ELF-1 (cell line): ENCODE measurements around the gene EBF4.

ENCODE experiments used
- DNase-seq: peaks from one replicate; pipeline ENCODE4 v3.0.0-alpha.2; 2016; ENCODE audit warnings: low read depth, low spot score

EBF4 gene, protein sequence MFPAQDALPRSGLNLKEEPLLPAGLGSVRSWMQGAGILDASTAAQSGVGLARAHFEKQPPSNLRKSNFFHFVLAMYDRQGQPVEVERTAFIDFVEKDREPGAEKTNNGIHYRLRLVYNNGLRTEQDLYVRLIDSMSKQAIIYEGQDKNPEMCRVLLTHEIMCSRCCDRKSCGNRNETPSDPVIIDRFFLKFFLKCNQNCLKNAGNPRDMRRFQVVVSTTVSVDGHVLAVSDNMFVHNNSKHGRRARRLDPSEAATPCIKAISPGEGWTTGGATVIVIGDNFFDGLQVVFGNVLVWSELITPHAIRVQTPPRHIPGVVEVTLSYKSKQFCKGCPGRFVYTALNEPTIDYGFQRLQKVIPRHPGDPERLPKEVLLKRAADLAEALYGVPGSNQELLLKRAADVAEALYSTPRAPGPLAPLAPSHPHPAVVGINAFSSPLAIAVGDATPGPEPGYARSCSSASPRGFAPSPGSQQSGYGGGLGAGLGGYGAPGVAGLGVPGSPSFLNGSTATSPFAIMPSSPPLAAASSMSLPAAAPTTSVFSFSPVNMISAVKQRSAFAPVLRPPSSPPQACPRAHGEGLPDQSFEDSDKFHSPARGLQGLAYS

GRCh38 chr20:2692036-2692885 lies at the start of gene EBF4:
EBF4 (plus strand) TSS chr20:2692780; CDS start chr20:2693646, 866 bp downstream.
- DNase-seq: no peak

- no peak for DNase-seq
Measured at GRCh38 chr20:2643708-2644107, 48.9 kb upstream of the EBF4 start.

DNA sequence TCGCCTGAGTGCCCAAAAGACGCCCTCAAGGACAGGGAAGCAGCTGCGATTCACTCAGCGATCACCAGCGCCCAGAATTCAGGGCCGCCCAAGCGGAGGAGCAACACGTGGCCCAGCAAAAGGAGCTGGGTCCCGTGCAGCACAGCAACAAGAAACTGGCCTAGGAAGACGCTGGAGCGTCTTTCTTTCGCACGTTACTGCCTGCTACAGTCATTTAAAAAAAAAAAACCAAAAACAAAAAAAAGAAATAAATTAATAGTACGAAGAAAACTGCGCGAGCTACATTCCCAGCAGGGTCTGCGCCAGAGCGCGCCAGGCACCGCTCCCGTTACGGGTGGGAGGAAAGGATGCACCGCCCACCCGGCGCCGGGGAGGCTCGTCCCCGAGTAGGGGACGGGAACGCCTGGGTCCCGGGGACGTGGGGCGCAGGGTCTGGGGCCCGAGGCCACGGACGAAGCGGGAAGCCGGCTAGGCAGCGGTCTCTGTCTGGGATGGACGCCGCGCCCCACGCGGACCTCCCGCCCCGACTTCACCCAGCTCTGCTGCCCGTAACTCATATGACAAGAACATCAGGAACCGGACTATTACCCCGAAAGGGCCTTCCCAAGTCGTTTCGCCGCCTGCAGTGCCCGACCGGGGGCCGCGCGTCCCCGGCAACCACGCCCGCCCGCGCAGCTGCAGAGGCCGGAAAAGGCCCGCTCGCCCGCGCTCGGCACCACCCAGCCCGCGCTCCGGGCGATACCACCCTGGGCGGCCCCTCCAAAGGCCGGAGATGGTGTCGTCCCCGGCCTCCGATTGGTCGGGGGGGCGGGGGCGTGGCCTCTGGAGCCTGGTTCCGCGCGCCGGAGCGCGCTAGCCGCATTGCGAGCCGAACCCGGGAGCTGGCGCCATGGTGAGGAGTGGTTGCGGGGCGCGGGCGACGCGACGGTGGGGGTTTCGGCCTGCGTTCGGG lies 40.5 kb upstream of the EBF4 start, which contains the start of gene NOP56:
NOP56 (plus strand) TSS at position 861 of the 952 bp plus-strand sequence; CDS start at position 890, 29 bp downstream.
- peak; percentile 93 for DNase-seq

- no peak for DNase-seq
Measured at GRCh38 chr20:2652724-2653555, 39.6 kb upstream of the EBF4 start.

DNA sequence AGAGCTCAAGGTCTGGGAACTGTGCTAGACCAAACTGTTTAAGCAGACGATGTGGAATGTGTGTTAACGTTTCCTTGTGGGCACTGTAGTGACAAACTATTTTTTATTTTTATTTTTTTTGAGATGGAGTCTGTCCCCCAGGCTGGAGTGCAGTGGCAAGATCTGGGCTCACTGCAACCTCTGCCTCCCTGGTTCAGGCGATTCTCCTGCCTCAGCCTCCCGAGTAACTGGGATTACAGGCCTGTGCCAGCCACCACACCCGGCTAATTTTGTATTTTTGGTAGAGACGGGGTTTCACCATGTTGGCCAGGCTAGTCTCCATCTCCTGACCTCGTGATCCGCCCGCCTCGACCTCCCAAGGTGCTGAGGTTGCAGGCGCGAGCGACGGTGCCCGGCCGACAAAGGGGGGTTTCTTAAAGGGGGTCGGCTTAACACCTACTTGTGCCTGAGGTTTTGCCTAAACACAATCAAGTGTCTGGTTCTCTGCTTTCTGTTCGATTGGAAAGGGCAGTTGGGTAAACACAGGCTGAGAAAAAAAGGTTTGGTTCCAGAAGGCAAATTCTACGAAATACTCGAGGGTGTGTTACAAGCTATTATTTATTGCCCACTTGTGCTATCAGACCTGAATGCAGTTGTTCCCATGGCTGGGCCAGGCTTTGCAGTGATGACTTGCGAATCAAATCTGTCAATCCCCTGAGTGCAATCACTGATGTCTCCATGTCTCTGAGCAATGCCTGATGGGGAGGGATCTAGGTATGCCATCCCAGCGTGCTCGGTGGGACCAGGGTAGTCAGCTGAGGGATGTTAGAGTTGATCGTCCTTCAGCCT lies 38.8 kb upstream of the EBF4 start:
- DNase-seq: no peak

GRCh38 chr20:2654384-2654822 lies 38.2 kb upstream of the EBF4 start:
- DNase-seq: no peak

GRCh38 chr20:2654831-2655230 lies 37.7 kb upstream of the EBF4 start:
- DNase-seq: no peak

DNA sequence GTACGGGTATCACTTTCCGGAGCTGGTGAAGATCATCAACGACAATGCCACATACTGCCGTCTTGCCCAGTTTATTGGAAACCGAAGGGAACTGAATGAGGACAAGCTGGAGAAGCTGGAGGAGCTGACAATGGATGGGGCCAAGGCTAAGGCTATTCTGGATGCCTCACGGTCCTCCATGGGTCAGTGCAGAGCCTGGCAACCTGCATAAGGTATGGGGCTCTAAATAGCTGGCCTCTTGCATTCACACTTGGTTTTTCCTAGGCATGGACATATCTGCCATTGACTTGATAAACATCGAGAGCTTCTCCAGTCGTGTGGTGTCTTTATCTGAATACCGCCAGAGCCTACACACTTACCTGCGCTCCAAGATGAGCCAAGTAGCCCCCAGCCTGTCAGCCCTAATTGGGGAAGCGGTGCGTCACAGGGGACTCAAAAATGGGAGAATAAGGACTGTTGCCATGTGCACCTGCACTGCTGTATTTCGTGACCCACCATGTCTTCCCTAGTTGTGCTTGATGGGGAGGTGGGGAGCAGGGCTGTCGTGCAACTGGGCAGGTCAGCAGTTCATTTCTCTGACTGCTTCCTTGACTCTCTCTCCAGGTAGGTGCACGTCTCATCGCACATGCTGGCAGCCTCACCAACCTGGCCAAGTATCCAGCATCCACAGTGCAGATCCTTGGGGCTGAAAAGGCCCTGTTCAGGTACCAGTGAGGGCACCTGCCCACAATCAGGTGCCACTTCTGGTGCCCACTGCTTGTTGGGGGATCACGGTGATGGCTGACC lies 37.1 kb upstream of the EBF4 start:
- no peak for DNase-seq

GRCh38 chr20:2656471-2657117 lies 36.0 kb upstream of the EBF4 start:
- no peak for DNase-seq

- DNase-seq: no peak
Measured at GRCh38 chr20:2657241-2657640, 35.3 kb upstream of the EBF4 start.

GRCh38 chr20:2657674-2658073 lies 34.9 kb upstream of the EBF4 start:
- no peak for DNase-seq

DNA sequence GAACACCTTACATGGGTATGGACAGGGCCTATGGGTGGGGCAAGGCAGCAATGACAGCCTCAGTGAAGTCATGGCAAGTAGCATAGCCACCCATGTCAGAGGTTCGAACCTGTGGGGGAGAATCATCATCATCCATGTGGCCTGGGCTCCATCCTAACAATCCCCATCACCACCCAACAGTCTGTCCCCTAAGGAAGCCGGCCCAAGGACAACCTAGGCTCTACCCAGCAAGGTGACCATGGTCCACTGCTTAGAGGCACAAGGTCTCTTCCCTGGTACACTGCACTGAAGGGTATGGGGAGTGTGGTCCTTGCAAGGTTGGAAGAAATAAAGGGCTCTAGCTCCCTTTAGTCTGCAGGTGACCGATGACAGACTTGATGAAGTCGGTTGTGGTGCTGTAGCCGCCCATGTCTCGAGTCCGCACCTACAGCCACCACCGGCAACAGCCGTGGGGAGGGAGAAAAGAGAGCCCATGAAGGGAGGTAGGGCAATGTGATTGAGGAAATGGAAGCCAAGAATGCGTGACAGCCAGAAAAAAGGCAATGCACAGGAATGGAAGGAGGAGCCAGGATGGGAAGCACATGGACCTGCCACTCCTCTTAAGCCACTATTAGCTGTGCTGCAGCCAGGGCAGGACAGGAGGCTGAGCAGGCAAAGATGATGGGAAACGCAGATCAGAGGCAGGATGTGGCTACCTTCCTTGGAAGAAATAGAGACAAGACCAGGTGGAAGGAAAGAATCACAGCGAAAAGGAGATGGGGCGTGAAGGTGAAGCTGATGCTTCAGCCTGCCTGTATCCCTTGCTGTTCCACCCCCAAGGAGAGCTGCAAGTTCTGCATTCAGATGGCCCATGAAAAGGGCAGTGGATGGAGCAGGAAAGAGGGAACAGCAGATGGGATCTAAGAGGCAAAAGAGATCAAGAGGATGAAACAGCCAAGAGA lies 33.9 kb upstream of the EBF4 start:
- DNase-seq: peak; percentile 61

GRCh38 chr20:2659547-2659946 lies 33.0 kb upstream of the EBF4 start:
- no peak for DNase-seq

DNA sequence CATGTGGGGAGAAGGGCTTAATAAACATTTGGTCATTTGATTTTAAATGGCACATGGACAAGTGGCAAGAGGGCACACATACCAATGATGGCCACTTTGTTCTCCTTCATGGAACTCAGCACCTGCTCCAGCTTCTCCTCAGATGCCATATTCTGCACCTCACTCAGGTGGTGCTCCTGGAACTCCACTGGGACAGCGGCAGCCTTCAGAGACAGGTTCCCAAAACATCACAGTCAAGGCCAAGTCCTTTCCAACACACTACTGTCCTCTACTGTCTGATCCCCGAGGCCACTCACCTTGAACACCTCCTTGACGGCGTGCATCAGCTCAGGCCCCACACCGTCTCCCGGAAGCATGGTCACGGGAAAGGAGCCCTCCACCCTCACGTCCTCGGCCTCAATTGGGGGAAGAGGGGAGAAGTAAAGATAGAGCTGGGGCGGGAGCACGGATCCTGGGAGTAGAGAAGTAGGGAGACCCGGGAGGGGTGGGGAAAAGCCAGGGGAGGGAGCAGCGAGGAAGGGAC lies 29.2 kb upstream of the EBF4 start:
- no peak for DNase-seq

DNA sequence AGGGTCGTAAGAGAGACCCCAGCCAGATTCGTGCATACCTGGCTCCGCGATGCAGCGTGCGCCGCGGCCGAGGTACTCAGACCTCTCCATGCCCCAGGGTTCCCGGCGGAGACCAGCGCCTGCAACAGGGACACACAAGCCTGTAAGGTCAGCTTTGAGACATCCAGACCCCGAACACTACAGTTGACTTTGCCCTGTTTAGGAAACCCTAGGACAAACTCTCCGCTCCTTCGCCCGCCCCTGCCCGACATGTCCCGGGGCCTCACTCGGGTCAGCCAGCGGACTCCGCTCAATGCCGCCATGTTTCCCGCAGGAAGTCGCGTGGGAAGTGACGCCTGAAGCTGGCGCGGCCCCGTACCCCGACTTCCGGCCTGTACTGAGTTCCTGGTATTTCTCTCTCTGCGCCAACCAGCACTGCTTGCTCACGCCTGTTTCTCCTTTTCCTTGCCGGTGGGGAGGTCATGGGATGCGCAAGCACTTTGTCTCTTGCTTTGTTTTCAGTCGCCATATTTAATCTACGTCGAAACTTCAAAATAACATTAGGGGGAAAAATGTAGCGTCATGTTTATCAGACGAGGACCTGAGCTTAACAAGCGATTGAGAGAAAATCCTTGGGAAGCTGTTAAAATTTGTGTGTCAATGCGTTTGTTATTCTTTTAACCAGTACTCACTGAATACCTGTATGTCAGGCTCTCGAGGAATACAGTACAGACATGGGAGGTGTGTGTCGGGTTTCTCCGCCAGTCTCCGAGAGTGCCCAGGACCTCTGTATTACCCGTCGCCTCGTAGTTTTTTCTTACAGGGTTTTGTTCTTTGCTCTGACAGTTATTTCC lies 28.5 kb upstream of the EBF4 start, which contains the start of gene IDH3B:
IDH3B (minus strand) TSS at position 330 of the 833 bp plus-strand sequence; CDS start at position 302, 28 bp downstream.
- DNase-seq: peak; percentile 96
